GM23338 (cell line): ENCODE measurements around the gene RCL1. TPM values are rescaled to one million over a fixed set of nuclear protein-coding genes. Genes with fewer than 3 reads are reported as not detected.

Source experiments
- ATAC-seq: fragments of 200-7000 bp; cut with Tn5 transposase; 3 replicates; pipeline ENCODE4 v1.9.1; 2020
- DNase-seq: peaks from one replicate; pipeline ENCODE4 v3.0.0-alpha.2; 2015; ENCODE audit warnings: low spot score
- H2AFZ ChIP-seq: fragments of 200-600 bp; sonication (generic); 2 replicates; pipeline ENCODE4 v1.8.0; 2016; ENCODE audit warnings: antibody characterized with exemption, mild to moderate bottlenecking, moderate library complexity
- H3F3A ChIP-seq: fragments of 200-600 bp; sonication (generic); replicated peaks from 2 replicates; pipeline ENCODE4 v1.8.0; 2017; ENCODE audit warnings: antibody characterized with exemption, mixed run types, low read depth
- H3K27ac ChIP-seq: fragments of 200-600 bp; sonication (generic); 2 replicates; pipeline ENCODE4 v1.6.1; 2016; ENCODE audit warnings: low read depth
- H3K27me3 ChIP-seq: fragments of 200-600 bp; sonication (generic); 2 replicates; pipeline ENCODE4 v1.8.0; 2016; ENCODE audit warnings: mild to moderate bottlenecking, mixed run types, moderate library complexity; ENCODE audit not compliant: insufficient read depth
- H3K36me3 ChIP-seq: fragments of 200-600 bp; sonication (generic); 2 replicates; pipeline ENCODE4 v1.8.0; 2016; ENCODE audit warnings: mild to moderate bottlenecking; ENCODE audit not compliant: insufficient read depth
- H3K4me1 ChIP-seq: fragments of 200-600 bp; sonication (generic); 2 replicates; pipeline ENCODE4 v1.8.0; 2016; ENCODE audit warnings: mild to moderate bottlenecking, moderate library complexity; ENCODE audit not compliant: insufficient read depth
- H3K4me2 ChIP-seq: fragments of 200-600 bp; sonication (generic); 2 replicates; pipeline ENCODE4 v1.7.1; 2017; ENCODE audit warnings: mixed run types
- H3K4me3 ChIP-seq: fragments of 200-600 bp; sonication (generic); 2 replicates; pipeline ENCODE4 v1.6.1; 2016; ENCODE audit warnings: mixed run types
- H3K79me2 ChIP-seq: fragments of 200-600 bp; sonication (generic); replicated peaks from 2 replicates; pipeline ENCODE4 v1.8.0; 2017; ENCODE audit warnings: mild to moderate bottlenecking; ENCODE audit not compliant: insufficient read depth
- H3K9me2 ChIP-seq: fragments of 200-600 bp; sonication (generic); 2 replicates; pipeline ENCODE4 v1.8.0; 2017; ENCODE audit not compliant: insufficient read depth
- H4K20me1 ChIP-seq: fragments of 200-600 bp; sonication (generic); replicated peaks from 2 replicates; pipeline ENCODE4 v1.8.0; 2017; ENCODE audit warnings: mild to moderate bottlenecking; ENCODE audit not compliant: insufficient read depth
- H3K27ac Mint-ChIP-seq: 2 replicates; pipeline ENCODE4 v1.8.0; 2020; ENCODE audit warnings: inconsistent platforms, mild to moderate bottlenecking, moderate library complexity, mixed read lengths
- H3K27me3 Mint-ChIP-seq: 3 replicates; pipeline ENCODE4 v1.8.0; 2022; ENCODE audit warnings: low read depth, mild to moderate bottlenecking, moderate library complexity, mixed read lengths, inconsistent platforms; ENCODE audit not compliant: insufficient read depth, poor library complexity
- H3K36me3 Mint-ChIP-seq: 3 replicates; pipeline ENCODE4 v1.8.0; 2021; ENCODE audit warnings: low read depth, mild to moderate bottlenecking, inconsistent platforms, moderate library complexity, mixed read lengths
- H3K4me1 Mint-ChIP-seq: 3 replicates; pipeline ENCODE4 v1.8.0; 2020; ENCODE audit warnings: mild to moderate bottlenecking, inconsistent platforms, mixed read lengths
- H3K4me3 Mint-ChIP-seq: 3 replicates; pipeline ENCODE4 v1.8.0; 2021; ENCODE audit warnings: moderate library complexity, mild to moderate bottlenecking, inconsistent platforms, mixed read lengths
- H3K9me3 Mint-ChIP-seq: 3 replicates; pipeline ENCODE4 v1.8.0; 2020; ENCODE audit warnings: moderate library complexity, mild to moderate bottlenecking, inconsistent platforms, mixed read lengths
- CTCF ChIP-seq, 2 experiments: fragments of 200-600 bp in 1 of 2; sonication (generic) in 1 of 2; conservative IDR thresholded peaks; 2 replicates each; pipeline versions ENCODE4 v1.5.1 to v1.6.1; 2016 to 2017; ENCODE audit warnings: antibody characterized with exemption in 2 of 2, low read depth in 2 of 2, mild to moderate bottlenecking in 2 of 2, moderate library complexity in 1 of 2
- ETS1 ChIP-seq: IDR thresholded peaks from 2 replicates; pipeline ENCODE4 v1.6.1; 2016; ENCODE audit warnings: antibody characterized with exemption
- EZH2 ChIP-seq: fragments of 200-600 bp; sonication (generic); IDR thresholded peaks from one replicate; pipeline ENCODE4 v1.8.0; 2017; ENCODE audit warnings: antibody characterized with exemption, mild to moderate bottlenecking, low read depth; ENCODE audit not compliant: unreplicated experiment
- NANOG ChIP-seq: IDR thresholded peaks from 2 replicates; pipeline ENCODE4 v1.6.1; 2016; ENCODE audit warnings: antibody characterized with exemption, borderline replicate concordance
- POLR2AphosphoS5 ChIP-seq: IDR thresholded peaks from 2 replicates; pipeline ENCODE4 v1.6.1; 2016; ENCODE audit warnings: antibody characterized with exemption, low read depth
- REST ChIP-seq: IDR thresholded peaks from one replicate; pipeline ENCODE4 v1.6.1; 2018; ENCODE audit warnings: antibody characterized with exemption; ENCODE audit not compliant: unreplicated experiment
- STAT1 ChIP-seq: IDR thresholded peaks from one replicate; pipeline ENCODE4 v1.6.1; 2016; ENCODE audit warnings: antibody characterized with exemption; ENCODE audit not compliant: unreplicated experiment
- ZNF114 ChIP-seq: fragments of 250-450 bp; sonication (Bioruptor Pico); IDR thresholded peaks from 2 replicates; pipeline ENCODE4 v1.5.0; 2020; ENCODE audit warnings: mild to moderate bottlenecking, moderate library complexity
- ZNF331 ChIP-seq: fragments of 250-450 bp; sonication (Bioruptor Pico); IDR thresholded peaks from 2 replicates; pipeline ENCODE4 v1.5.0; 2020; ENCODE audit warnings: low read depth, mild to moderate bottlenecking, moderate library complexity
- ZNF462 ChIP-seq: fragments of 250-450 bp; sonication (Bioruptor Pico); IDR thresholded peaks from 2 replicates; pipeline ENCODE4 v1.5.0; 2020; ENCODE audit warnings: mild to moderate bottlenecking, moderate library complexity
- polyA plus RNA-seq: library from polyadenylated mRNA; unstranded; fragments of >200 nt; fragmentation: Nextera tagmentation; extraction: Ambion mirVana; gene quantifications from 2 replicates; pipeline ENCODE4 v1.2.1, GENCODE V29; 2016
- total RNA-seq: library from RNA; depleted of rRNA; stranded (reverse); fragments of >200 nt; shearing (Covaris generic); gene quantifications from 2 replicates; pipeline ENCODE4 v1.2.3, GENCODE V29; 2014

RCL1 gene
- total and polyA plus RNA-seq, 2 experiments from 2014 or later: 19.3 to 41.2 TPM

GRCh38 chr9:4820168-4820567 is 27.4 kb downstream of the RCL1 start:
- no peak for ATAC-seq
- Histone ChIP-seq H3K36me3 (no peaks in the 10 kb centered on the region), H2AFZ (no peak overlapping the region), H3K27me3 (no peaks in the 10 kb centered on the region), H3K27ac (no peak overlapping the region), H3K4me3 (no peak overlapping the region), H3F3A (no peaks in the 10 kb centered on the region), H3K79me2 (peaks cover 94% of the 10 kb centered on the region), H4K20me1 (peaks cover 47% of the 10 kb centered on the region), H3K9me2 (no peaks in the 10 kb centered on the region), H3K4me2 (no peak overlapping the region), H3K4me1 (no peaks in the 10 kb centered on the region)
- DNase-seq: no peak
- Mint-ChIP-seq H3K9me3 (no peaks in the 10 kb centered on the region), H3K4me3 (no peak overlapping the region), H3K27me3 (no peaks in the 10 kb centered on the region), H3K36me3 (no peaks in the 10 kb centered on the region), H3K27ac (no peak overlapping the region), H3K4me1 (peaks cover 14% of the 10 kb centered on the region)
- no peak for TF ChIP-seq ZNF114 (CRISPR knock-in tag)
- TF ChIP-seq ETS1: no peak
- TF ChIP-seq EZH2: no peak
- TF ChIP-seq NANOG: no peak
- TF ChIP-seq POLR2AphosphoS5: no peak
- no peak for TF ChIP-seq ZNF331 (CRISPR knock-in tag)
- TF ChIP-seq ZNF462: no peak
- TF ChIP-seq CTCF (conservative IDR thresholded peaks at IDR 0.05; ENCODE audit: low read depth in 2 of 2): no peak
- TF ChIP-seq STAT1: no peak
- TF ChIP-seq REST: no peak
